ACC112 (cell line): Measurements from ENCODE around the gene MBP.

Source experiments
- H2AFZ ChIP-seq: fragments of 200-600 bp; sonication (generic); one replicate; pipeline ENCODE4 v1.6.0; 2017; ENCODE audit warnings: antibody characterized with exemption, low read length; ENCODE audit not compliant: unreplicated experiment
- H3K27ac ChIP-seq: fragments of 200-600 bp; sonication (generic); 2 replicates; pipeline ENCODE4 v1.5.1; 2014; ENCODE audit warnings: low read depth, mild to moderate bottlenecking, antibody characterized with exemption, low read length, moderate library complexity
- H3K27me3 ChIP-seq: fragments of 200-600 bp; sonication (generic); 2 replicates; pipeline ENCODE4 v1.6.1; 2014; ENCODE audit warnings: mild to moderate bottlenecking, antibody characterized with exemption, low read length, moderate library complexity, mixed read lengths; ENCODE audit not compliant: insufficient read depth
- H3K36me3 ChIP-seq: fragments of 200-600 bp; sonication (generic); 2 replicates; pipeline ENCODE4 v1.6.1; 2016; ENCODE audit warnings: mild to moderate bottlenecking, antibody characterized with exemption, low read length, moderate library complexity, mixed read lengths; ENCODE audit not compliant: insufficient read depth
- H3K4me1 ChIP-seq: fragments of 200-600 bp; sonication (generic); one replicate; pipeline ENCODE4 v1.6.1; 2016; ENCODE audit warnings: low read length, mixed read lengths; ENCODE audit not compliant: insufficient read depth, unreplicated experiment, control insufficient read depth
- H3K4me3 ChIP-seq: fragments of 200-600 bp; sonication (generic); 2 replicates; pipeline ENCODE4 v1.5.1; 2014; ENCODE audit warnings: mild to moderate bottlenecking, low read depth, low read length
- H3K79me2 ChIP-seq: fragments of 200-600 bp; sonication (generic); one replicate; pipeline ENCODE4 v1.6.0; 2016; ENCODE audit warnings: low read length; ENCODE audit not compliant: control insufficient read depth, unreplicated experiment, insufficient read depth

Gene MBP

DNA sequence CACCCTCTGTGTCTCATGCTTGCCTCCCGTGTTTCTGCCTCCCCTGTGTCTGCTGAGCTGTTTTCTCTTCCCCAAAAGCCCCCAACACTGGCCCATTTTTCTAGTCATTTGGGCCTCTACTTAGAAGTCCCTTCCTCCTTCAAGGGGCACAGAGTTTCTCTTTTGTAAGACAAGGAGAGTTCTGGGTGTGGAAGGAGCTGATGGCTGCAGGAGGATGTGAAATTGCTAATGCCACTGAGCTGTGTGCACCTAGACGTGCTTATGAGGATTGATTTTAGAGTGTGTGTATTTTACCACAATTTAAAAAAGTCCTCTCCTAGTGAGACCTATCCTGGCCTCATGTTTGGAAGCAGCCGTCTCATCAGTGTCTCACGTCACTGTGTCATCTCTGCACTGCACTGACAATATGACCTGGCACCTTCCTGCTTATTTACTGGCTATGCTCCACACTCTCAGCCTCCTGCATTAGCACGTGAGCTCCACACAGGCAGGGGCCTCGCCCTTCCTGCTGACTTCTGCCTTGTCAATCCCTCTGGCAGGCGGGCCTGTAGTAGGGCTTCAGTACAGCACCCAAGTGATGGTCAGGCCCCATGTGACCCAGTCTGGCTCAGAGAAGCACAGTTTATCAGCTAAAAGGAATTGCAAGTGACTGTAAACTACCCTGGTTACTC lies 8.0 kb upstream of the MBP start:
- no peak overlapping the region for H3K4me3 ChIP-seq
- no peak overlapping the region for H3K27ac ChIP-seq
- no peaks in the 10 kb centered on the region for H3K27me3 ChIP-seq
- H2AFZ ChIP-seq = no peak overlapping the region
- H3K36me3 ChIP-seq = no peaks in the 10 kb centered on the region
- H3K79me2 ChIP-seq = no peaks in the 10 kb centered on the region
- no peaks in the 10 kb centered on the region for H3K4me1 ChIP-seq

DNA sequence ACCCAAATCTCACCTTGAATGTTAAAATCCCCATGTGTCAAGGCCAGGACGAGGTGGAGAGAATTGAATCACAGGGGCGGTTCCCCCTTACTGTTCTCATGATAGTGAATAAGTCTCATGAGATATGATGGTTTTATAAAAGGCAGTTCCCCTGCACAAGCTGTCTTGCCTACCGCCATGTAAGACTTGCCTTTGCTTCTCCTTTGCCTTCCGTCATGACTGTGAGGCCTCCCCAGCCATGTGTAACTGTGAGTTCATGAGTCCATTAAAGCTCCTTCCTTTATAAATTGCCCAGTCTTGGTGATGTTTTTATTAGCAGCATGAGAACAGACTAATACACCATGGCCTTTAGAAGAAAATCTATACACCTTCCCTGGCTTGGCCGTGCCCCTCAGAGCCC lies 7.4 kb upstream of the MBP start:
- no peak overlapping the region for H3K27ac ChIP-seq
- H3K4me1 ChIP-seq = no peaks in the 10 kb centered on the region
- H3K36me3 ChIP-seq = no peaks in the 10 kb centered on the region
- H3K79me2 ChIP-seq = no peaks in the 10 kb centered on the region
- H3K4me3 ChIP-seq = no peak overlapping the region
- no peak overlapping the region for H2AFZ ChIP-seq
- H3K27me3 ChIP-seq = no peaks in the 10 kb centered on the region

DNA sequence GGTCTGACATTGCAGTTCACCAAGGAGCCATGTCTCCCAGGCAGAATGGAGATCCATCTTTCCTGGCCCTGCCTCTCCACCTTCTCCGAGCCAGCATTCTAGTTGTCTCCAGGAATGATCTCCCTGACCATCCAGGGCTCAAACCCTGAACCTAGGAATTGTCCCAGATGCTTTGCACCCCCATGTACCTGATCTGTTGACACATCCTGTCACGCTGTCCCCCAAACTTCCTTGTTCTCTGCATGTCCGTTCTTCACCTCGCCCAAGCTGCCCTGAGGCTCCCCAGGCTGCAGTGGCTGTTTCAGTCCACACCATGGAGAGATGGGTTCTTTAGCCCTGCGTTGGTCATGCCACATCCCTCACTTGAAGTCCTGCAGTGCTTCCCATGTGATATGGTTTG lies 7.0 kb upstream of the MBP start:
- H3K4me1 ChIP-seq = no peaks in the 10 kb centered on the region
- H3K79me2 ChIP-seq = no peaks in the 10 kb centered on the region
- no peak overlapping the region for H3K27ac ChIP-seq
- H2AFZ ChIP-seq = no peak overlapping the region
- H3K36me3 ChIP-seq = no peaks in the 10 kb centered on the region
- H3K4me3 ChIP-seq = no peak overlapping the region
- H3K27me3 ChIP-seq = no peaks in the 10 kb centered on the region

DNA sequence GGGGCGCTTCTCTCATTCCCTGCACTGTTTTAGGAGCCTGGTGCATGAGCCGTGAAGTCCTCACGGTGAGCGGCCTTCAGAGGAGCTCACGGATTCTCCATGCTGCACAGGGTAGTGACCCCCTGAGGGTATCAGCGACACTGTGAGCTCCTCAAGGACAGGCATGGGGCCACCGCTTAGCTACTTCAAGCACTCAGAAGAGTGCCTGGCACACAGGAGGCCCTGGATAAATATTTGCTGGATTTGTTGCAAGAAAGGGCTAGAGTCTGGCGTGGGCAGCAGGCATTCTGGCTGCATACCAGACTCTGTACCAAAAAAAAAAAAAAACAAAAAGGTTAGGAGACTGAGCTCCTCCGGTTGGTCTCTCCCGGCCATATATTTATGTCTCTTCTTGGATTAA lies 5.7 kb upstream of the MBP start:
- Histone ChIP-seq H3K4me3 (no peak overlapping the region), H3K4me1 (no peaks in the 10 kb centered on the region), H3K27ac (no peak overlapping the region), H3K36me3 (no peaks in the 10 kb centered on the region), H2AFZ (no peak overlapping the region), H3K27me3 (no peaks in the 10 kb centered on the region), H3K79me2 (no peaks in the 10 kb centered on the region)

DNA sequence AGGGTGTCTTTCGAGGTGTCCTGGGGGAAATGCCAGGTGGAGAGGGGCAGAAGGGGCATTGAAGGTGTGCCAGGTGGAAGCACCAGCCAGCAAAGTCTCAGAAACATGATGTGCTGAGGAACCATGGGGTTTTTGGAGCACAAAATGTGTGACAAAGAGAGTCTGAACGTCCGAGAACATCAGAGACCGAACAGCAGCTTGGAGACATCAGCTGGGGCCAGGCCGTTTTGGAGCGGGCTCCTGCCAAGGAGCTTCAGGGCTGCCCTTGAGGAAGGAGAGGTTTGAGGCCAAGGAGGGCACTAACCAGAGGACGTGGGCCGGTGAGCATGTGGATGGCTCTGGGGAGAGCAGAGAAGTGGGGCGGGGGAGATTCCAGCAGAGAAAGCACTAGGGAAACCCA lies 5.3 kb upstream of the MBP start:
- Histone ChIP-seq H3K27ac (no peak overlapping the region), H3K27me3 (no peaks in the 10 kb centered on the region), H3K4me3 (no peak overlapping the region), H2AFZ (no peak overlapping the region), H3K4me1 (no peaks in the 10 kb centered on the region), H3K36me3 (no peaks in the 10 kb centered on the region), H3K79me2 (no peaks in the 10 kb centered on the region)

DNA sequence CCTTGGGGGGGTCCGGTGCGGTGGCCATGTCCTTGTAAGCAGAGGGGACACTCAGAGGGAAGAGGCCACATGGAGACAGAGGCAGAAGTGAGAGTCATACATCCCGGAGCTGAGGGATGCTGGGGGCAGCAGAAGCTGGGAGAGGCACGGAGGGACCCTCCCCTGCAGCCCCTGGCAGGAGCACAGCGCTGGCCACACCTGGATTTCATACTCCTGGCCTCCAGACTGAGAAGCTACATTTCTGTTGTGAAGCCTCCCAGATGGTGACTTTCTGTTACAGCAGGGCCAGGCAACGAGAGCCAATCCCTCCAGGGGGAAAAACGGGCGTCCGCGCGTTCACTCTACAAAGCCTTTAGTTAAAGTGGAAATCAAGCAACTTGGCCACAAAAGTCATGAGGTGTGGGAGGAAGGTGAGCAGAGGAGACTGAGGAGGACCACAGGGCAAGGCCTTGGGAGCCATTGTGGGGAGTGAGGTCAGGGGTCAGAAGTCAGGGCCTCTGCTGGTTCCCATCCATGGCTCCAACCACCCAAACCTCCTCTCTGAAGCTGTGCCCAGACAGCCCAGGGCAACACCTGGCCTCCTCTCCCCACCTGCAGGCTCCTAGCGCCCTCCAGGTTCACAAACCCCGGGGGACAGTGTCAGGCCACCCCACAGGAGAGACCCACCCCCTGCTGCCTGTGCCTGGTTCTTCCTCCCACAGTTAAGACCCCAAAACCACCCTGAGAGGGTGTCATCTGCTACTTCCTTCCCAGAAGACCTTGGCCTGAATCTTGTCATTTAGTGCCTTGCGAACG lies 4.5 kb upstream of the MBP start:
- no peaks in the 10 kb centered on the region for H3K27me3 ChIP-seq
- H3K4me3 ChIP-seq = no peak overlapping the region
- H3K27ac ChIP-seq = no peak overlapping the region
- H2AFZ ChIP-seq = no peak overlapping the region
- H3K4me1 ChIP-seq = no peaks in the 10 kb centered on the region
- no peaks in the 10 kb centered on the region for H3K36me3 ChIP-seq
- no peaks in the 10 kb centered on the region for H3K79me2 ChIP-seq

DNA sequence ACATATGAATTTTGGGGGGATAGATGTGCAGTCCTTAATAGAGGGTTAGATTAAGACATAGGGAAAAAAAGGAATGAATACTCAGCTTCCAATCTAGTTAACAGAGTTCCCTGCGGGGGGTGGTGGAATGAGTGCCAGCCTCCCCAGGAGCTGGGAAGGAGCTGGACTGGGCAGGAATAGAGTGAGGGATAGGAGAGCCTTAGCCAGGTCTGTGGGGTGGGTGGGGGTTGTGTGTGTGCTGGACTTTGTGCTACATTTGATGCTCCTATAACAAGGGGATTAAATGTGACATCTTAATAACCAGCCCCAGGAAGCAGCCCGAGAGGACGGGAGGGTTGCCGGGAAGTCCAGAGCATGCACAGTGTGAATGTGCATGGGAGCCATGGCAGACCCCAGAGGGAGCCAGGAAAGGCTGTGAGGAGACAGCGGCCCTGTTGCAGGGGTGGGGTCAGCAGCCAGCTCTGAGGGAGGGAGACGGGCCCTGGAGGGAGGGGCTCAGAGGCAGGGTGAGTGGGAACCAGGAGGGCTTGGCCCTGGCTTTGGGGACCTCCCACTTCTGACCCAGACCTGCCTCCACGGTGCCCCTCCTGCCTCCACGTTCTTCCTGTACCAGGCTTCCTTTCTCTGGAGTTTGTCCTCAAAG lies 3.6 kb upstream of the MBP start:
- no peaks in the 10 kb centered on the region for H3K79me2 ChIP-seq

DNA sequence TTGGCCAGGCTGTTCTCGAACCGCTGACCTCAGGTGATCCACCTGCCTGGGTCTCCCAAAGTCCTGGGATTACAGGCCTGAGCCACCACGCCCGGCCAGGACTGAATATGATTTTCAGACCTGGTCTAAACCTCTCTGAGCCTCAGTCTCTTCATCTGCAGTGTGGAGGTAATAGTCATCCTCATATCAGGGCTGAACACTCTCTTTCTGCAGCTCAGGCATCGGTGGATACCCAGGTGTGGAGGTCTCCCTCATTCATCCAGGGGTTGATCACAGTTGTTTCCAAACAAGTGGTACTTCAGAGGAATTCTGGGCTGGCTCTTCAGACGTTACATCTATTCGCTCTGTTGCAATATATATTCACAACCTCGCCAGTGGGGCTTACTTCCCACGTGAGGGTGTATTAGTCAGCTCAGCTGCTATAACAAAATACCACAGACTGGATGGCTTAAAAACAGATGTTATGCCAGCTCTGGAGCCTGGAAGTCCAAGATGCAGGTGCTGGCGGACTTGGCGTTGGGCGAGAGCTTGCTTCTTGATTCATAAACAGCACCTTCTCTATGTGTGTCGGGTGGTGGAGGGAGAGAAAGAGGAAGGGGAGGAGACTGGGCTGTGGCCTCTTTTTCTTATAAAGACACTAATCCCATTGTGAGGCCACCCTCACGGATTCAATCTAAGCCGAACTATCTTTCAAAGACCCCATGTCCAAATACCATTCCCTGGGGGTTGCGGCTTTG lies 2.9 kb upstream of the MBP start:
- Histone ChIP-seq H3K27me3 (no peaks in the 10 kb centered on the region), H3K79me2 (peaks cover 2% of the 10 kb centered on the region), H3K27ac (no peak overlapping the region), H3K4me3 (no peak overlapping the region), H3K36me3 (no peaks in the 10 kb centered on the region), H3K4me1 (peaks cover 2% of the 10 kb centered on the region), H2AFZ (no peak overlapping the region)

More for the DNA sequence above, 3.6 kb upstream of the MBP start:
- Histone ChIP-seq H3K4me1 (no peaks in the 10 kb centered on the region), H3K36me3 (no peaks in the 10 kb centered on the region), H2AFZ (no peak overlapping the region), H3K27me3 (no peaks in the 10 kb centered on the region), H3K4me3 (no peak overlapping the region), H3K27ac (no peak overlapping the region)

DNA sequence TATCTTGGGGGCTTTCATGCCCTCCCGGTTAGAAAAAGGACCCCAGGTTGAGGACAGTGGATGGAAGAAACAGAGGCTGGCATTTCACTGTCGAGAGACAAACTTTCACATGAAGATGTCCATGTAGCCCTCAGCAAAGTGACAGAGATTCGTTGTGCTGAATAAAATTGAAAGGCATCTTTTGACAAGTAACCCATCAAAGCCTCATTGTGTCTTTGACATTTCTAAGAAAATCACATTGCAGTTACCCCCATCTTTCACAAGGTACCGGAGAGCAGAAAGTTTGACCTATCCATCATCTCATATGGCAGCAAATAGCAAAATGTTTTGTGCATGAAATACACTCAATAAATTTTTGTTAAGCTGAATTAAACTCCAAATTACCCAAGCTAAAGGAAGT lies 2.0 kb upstream of the MBP start:
- H3K27me3 ChIP-seq = no peaks in the 10 kb centered on the region
- H3K36me3 ChIP-seq = no peaks in the 10 kb centered on the region
- H3K27ac ChIP-seq = no peak overlapping the region
- H3K4me3 ChIP-seq = no peak overlapping the region
- H3K4me1 ChIP-seq = peaks cover 6% of the 10 kb centered on the region
- H3K79me2 ChIP-seq = peaks cover 8% of the 10 kb centered on the region
- H2AFZ ChIP-seq = no peak overlapping the region

DNA sequence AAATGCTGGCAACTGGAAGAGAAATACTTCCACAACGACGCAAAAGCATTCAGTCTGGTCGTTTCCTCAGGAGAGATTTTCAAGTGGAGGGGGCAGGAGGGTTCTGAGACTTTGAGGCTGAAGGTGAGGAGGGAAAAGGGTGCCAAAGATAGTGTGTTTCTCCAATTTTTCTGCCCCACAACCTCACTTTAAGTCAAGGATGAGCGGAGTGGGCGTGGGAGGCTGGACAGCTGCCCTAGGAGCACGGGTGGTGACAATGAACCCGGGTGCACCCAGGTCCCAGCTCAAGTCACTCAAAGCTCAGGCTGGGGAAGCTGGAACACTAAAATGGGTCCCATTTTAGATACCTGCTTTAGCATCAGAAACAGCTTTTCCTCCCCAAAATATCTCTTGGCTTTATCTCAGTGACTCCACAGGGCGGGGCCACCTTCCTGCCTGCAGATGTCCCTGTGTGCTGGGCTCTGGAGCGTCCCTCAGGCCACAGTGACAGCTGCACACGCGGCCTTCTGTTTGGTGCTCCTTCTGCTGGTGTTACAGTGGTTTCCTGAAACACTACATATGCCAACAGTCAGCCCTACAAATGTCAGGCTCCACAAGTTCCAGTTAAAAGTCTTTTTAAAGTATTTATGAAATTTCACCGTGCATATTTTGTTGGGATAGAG lies 1.4 kb upstream of the MBP start:
- H2AFZ ChIP-seq = no peak overlapping the region
- H3K27me3 ChIP-seq = no peaks in the 10 kb centered on the region
- no peak overlapping the region for H3K27ac ChIP-seq
- H3K36me3 ChIP-seq = no peaks in the 10 kb centered on the region
- H3K4me3 ChIP-seq = no peak overlapping the region
- H3K4me1 ChIP-seq = peaks cover 13% of the 10 kb centered on the region
- H3K79me2 ChIP-seq = peaks cover 8% of the 10 kb centered on the region
